Colon (tissue), 2 donors: ENCODE data around the gene C1QTNF2.

Experiments used
- FAIRE-seq: peaks from 2 replicates; lab custom pipeline; 2012; peaks lifted over from hg19 to GRCh38; lab: Jason Lieb, UNC
- donor health status: control.
- donor health status: control.

Gene C1QTNF2

GRCh38 chr5:160369990-160370712, at the start of gene C1QTNF2:
Gene C1QTNF2, minus strand, starts transcription at chr5:160370626. Its CDS starts 15,615 bp downstream, at chr5:160355011.
- FAIRE-seq: no peak

- no peak for FAIRE-seq
Measured at GRCh38 chr5:160420331-160420610, 49.8 kb upstream of the C1QTNF2 start.

GRCh38 chr5:160419458-160420330, 49.3 kb upstream of the C1QTNF2 start:
- FAIRE-seq: no peak

- no peak for FAIRE-seq
Measured at GRCh38 chr5:160418561-160419457, 48.4 kb upstream of the C1QTNF2 start, which contains the start of gene SLU7. Gene SLU7, minus strand, starts transcription at chr5:160419081. Its CDS starts 3,787 bp downstream, at chr5:160415294.

- no peak for FAIRE-seq
Measured at GRCh38 chr5:160399402-160400353, 29.3 kb upstream of the C1QTNF2 start, which contains the start of gene FAM200C. Gene FAM200C, minus strand, starts transcription at chr5:160400054. Its CDS starts 4,564 bp downstream, at chr5:160395490.

- no peak for FAIRE-seq
Measured at GRCh38 chr5:160398806-160399205, 28.4 kb upstream of the C1QTNF2 start.

GRCh38 chr5:160397492-160397891, 27.1 kb upstream of the C1QTNF2 start:
- no peak for FAIRE-seq

- FAIRE-seq: no peak
Measured at GRCh38 chr5:160395111-160395510, 24.7 kb upstream of the C1QTNF2 start.

GRCh38 chr5:160390787-160391696, 20.6 kb upstream of the C1QTNF2 start:
- peak; percentile 62 for FAIRE-seq

- FAIRE-seq: no peak
Measured at GRCh38 chr5:160387445-160387844, 17.0 kb upstream of the C1QTNF2 start.

GRCh38 chr5:160385496-160385895, 15.1 kb upstream of the C1QTNF2 start:
- FAIRE-seq: no peak

- no peak for FAIRE-seq
Measured at GRCh38 chr5:160384681-160385080, 14.3 kb upstream of the C1QTNF2 start.

- no peak for FAIRE-seq
Measured at GRCh38 chr5:160382346-160382745, 11.9 kb upstream of the C1QTNF2 start.

- FAIRE-seq: no peak
Measured at GRCh38 chr5:160380041-160380440, 9.6 kb upstream of the C1QTNF2 start.

GRCh38 chr5:160379511-160379910, 9.1 kb upstream of the C1QTNF2 start:
- no peak for FAIRE-seq

GRCh38 chr5:160378330-160378729, 7.9 kb upstream of the C1QTNF2 start:
- FAIRE-seq: no peak

- no peak for FAIRE-seq
Measured at GRCh38 chr5:160377651-160378050, 7.2 kb upstream of the C1QTNF2 start.

- FAIRE-seq: no peak
Measured at GRCh38 chr5:160376416-160376815, 6.0 kb upstream of the C1QTNF2 start.

GRCh38 chr5:160375701-160376100, 5.3 kb upstream of the C1QTNF2 start:
- no peak for FAIRE-seq

GRCh38 chr5:160375166-160375565, 4.7 kb upstream of the C1QTNF2 start:
- no peak for FAIRE-seq
